ENCODE measurements around the gene SEPHS2.
"Not testable (repeated sequence)": the region's sequence is repeated elsewhere in the genome, so short reads cannot be mapped to it uniquely, and the experiment has no call there.

SEPHS2 gene

GRCh38 chr16:30461426-30461825 lies 15.8 kb upstream of the SEPHS2 start:
- not testable (repeated sequence) for DNase-seq

- no peak for DNase-seq
Measured at GRCh38 chr16:30459456-30459855, 13.8 kb upstream of the SEPHS2 start.

DNA sequence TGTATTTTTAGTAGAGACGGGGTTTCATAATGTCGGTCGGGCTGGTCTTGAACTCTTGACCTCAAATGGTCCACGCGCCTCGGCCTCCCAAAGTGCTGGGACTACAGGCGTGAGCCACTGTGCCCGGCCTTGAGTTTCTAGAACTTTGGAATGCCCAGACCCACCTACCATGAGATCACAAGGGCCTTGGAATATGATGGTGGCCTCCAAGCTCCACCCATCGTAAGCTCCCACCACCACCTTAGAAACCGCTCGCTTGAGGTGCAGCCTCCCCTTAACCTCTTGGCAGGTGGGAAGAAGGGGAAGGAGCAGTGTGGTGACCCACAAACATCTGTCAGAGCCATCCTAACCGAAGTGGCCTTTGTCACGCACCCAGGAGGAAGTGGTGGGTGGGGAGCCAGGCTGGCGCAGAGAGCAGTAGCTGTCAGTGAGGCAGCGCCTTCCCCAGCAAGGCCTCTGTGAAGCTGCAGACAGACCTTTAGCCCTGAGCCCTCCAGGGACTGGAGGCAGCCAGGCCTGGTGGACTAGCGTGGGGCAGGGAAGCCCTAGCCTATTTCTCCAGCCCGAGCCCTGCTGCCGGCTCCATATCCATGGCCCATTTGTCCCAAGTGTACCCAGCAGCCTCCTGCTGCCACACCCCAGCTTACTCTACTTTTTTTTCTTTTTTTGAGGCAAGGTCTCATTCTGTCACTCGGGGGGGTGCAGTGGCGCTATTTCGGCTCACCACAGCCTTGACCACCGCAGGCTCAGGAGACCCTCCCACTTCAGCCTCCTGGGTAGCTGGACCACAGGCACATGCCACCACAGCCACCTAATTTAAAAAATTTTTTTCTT lies 13.1 kb upstream of the SEPHS2 start:
- DNase-seq: peak; percentile 93

DNA sequence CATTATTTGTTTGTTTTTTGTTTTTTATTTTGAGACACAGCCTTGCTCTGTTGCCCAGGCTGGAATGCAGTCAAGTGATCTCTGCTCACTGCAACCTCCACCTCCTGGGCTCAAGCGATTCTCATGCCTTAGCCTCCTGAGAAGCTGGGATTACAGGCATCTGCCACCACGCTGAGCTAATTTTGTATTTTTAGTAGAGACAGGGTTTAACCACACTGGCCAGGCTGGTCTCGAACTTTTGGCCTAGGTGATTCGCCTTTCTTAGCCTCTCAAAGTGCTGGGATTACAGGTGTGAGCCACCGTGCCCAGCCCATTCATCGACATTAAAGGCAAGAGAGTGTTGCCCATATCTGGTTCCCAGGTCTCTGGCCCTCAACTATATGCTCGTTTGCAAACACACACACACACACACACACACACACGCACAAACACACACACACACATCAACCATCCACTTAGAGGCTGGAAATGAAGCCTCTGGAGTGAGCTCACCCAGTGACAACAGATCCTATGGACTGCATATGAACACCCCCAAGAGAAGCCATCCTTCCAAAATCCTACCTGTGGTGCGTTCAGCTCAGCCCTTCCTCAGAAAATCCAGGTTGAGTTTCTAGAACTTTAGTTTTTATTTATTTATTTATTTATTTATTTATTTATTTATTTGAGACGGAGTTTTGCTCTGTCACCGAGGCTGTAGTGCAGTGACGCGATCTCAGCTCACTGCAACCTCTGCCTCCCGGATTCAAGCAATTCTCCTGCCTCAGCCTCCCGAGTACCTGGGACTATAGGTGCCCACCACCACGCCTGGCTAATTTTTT lies 12.3 kb upstream of the SEPHS2 start:
- DNase-seq: no peak

DNA sequence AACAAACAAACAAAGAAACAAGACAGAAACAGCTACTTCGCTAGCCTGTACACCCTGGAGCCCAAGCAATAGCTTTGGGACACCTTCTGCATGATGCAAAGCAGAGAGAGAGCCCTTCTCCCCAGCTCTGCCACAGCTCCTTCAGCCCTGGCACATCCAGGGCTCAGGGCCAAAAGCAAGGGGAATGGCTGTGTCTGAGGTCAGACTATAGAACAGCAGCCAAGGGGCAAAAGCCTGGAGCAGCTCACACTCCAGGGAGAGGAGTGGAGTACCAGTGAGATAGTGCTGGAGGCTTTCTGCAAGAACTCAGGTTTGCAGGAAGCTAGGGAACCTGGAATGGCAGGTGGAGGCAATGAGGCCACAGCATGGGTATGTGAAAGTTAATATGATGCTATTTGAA lies 11.6 kb upstream of the SEPHS2 start:
- DNase-seq: no peak

- DNase-seq: no peak
Measured at GRCh38 chr16:30456302-30456701, 10.6 kb upstream of the SEPHS2 start.

DNA sequence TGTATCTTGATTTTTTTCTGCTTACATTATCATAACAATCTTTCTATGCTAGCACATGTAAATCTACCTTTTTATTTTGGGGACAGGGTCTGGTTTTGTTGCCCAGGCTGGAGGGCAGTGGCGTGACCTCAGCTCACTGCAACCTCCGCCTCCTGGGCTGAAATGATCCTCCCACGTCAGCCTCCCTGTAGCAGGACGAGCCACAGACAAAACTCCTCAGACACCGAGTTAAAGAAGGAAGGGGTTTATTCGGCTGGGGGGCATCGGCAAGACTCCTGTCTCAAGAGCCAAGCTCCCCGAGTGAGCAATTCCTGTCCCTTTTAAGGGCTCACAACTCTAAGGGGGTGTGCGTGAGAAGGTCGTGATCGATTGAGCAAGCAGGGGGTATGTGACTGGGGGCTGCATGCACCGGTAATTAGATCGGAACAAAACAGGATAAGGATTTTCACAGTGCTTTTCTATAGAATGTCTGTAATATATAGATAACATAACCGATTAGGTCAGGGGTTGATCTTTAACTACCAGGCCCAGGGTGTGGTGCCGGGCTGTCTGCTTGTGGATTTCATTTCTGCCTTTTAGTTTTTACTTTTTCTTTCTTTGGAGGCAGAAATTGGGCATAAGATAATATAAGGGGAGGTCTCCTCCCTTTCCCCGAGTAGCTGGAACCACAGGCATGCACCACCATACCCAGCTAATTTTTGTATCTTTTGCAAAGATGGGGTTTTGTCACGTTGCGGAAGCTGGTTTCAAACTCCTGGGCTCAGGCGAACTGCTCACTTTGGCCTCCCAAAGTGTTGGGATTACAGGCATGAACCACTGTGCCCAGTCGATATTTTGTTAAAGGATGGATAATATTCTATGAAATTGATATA lies 7.3 kb upstream of the SEPHS2 start:
- DNase-seq: not testable (repeated sequence)

- DNase-seq: no peak
Measured at GRCh38 chr16:30449116-30449435, 3.4 kb upstream of the SEPHS2 start.

- no peak for DNase-seq
Measured at GRCh38 chr16:30447512-30448226, 2.0 kb upstream of the SEPHS2 start.

GRCh38 chr16:30446203-30446595 lies 525 bp upstream of the SEPHS2 start:
- DNase-seq: no peak

DNA sequence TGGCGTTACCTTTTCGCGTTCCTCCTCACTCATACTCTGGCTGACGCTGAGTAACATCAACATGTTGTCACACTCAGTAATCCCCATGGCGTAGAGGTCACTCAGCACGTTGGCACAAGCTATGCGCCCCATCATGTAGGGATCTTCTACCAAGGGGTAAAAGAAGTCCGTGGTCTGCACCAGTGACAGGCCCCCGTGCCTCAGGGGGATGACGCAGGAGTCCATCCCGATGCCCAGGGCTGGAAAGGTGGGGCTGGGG lies 596 bp downstream of the SEPHS2 start:
- DNase-seq: no peak

DNA sequence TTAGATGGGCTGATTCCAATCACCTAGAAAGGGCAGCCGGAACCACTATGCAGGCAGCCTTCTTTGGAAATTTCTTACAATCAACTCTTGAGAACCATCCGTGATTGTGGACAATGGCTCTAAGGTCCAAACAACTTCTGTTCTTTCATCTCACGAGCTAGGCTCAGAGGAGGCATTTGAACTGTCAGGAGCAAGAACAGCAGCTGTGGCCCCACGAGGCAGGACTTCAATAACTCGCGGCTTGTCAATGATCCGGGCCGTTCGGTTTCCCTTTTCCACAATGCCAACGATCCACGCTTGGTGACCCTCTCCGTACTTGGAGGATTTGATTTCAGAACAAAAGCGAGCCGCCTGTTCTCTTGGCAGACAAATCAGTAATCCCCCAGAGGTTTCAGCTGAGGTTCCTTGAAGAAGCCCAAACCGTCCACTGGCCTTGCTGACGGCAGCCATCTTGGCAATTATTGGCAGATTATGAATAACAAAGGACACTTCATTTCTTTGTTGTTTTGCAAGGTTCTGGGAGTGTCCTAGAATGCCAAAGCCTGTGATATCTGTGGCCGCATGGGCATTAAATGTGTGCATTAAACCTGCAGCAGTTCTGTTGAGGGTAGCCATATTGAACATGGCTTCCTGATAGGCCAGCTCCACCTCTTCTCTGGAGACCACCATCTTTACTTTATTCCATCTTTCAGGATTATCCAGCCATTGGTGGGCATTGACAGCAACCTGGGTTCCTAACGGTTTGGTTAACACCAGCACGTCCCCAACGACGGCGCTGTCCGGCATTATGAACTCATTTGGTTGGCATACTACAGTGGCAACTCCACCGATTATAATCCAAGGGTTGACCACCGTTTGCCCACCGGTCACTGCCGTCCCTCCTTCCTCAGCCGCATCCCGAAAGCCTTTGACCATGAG lies 1.2 kb downstream of the SEPHS2 start:
- DNase-seq: no peak

DNA sequence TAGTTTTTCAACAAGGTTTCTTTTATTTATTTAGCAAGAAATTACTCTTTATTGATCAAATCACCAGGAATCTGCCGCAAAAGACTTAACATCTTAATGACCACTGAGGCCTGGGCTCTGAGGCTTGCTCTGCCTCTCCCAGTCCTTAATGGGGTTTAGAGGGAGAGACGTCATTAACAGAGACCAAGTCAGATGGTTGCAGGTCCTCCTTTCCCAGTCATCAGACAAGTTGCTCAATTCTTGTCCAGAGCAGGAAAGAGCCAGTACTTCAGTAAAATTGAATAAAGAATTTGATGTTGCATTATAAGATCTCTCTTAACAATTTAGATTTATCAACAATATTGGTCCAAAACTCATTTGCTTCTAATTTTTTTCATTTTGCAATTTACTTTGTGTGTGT lies 2.0 kb downstream of the SEPHS2 start:
- no peak for DNase-seq

DNA sequence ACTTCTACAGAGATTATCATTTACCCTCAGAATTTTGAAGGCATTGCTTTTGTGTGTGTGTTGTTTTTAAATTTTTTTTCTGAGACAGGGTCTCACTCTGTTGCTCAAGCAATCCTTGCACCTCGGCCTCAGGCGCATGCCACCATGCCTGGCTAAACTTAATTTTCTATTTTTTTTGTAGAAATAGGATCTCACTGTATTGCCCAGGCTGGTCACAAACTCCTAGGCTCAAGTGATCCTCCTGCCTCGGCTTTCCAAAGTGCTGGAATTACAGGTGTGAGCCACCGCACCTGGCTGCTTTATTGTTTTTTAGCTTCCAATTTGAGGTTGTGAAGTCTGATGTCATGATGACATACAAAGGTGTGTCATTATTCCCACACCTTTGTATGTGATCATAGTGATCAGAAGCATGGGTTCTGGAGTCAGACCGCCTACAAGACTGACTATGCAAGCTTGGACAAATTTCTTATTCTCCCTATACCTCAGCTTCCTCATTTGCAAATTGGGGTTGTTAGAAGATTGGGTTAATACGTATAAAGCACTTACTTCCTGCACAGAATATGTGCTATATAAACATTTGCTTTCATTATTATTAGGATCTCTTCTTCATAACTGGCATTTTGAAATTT lies 5.8 kb downstream of the SEPHS2 start:
- DNase-seq: no peak

DNA sequence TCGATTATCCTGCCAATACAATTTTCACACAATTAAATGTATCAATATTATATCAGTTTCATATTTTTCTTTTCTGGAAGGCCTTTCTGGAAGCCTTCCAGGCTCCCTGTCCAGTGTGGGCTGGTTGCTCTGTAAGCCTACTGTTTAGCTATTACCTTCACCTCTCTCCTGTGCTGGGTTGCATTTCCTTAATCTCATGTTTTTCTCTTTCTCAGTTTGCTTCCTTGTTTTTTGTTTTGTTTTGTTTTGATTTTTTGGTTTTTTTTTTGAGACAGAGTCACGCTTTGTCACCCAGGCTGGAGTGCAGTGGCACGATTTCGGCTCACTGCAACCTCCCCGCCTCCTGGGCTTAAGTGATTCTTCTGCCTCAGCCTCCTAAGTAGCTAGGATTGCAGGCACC lies 6.8 kb downstream of the SEPHS2 start:
- DNase-seq: no peak

DNA sequence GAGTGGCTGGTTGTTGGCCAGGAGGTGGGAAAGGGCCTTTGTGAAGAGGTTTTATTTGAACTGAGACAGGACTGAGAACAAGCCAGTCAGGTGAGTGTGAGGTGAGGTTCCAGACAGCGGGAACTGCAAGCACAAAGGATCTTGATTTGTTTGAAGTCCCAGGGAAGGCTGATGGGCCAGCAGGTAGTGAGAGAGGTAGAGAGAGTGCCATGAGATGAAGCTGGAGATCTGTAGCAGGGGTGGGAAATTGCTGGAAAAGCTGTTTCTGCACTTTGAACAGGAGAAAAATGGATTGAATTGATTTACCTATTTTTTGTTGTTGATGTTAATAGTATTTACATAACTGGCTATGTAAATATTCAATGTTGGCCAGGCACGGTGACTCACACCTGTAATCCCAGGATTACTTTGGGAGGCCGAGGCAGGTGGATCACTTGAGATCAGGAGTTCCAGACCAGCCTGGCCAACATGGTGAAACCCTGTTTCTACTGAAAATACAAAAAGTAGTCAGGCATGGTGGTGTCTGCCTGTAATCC lies 8.1 kb downstream of the SEPHS2 start:
- no peak for DNase-seq

- DNase-seq: peak; percentile 69
Measured at GRCh38 chr16:30434852-30435251, 10.8 kb downstream of the SEPHS2 start.

GRCh38 chr16:30430428-30430970 lies 15.2 kb downstream of the SEPHS2 start:
- DNase-seq: peak; percentile 36

GRCh38 chr16:30429678-30430427 lies 15.8 kb downstream of the SEPHS2 start, which contains the start of gene DCTPP1:
Gene DCTPP1 (minus strand): TSS chr16:30430030. CDS start chr16:30429980, 50 bp downstream.
- DNase-seq: peak; percentile 97

DNA sequence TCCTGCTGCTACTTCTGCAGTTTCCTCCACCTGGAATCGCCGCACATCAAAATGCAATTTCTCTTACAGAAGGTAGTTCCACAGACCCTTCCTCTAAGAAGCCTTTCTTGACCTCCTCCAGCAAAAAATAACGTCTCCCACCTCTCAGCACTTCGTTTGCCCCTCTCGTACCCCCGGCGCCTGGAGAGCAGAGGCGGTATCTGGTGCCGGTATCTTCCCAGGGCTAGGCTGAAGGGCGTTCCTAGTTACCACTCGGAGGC lies 16.3 kb downstream of the SEPHS2 start:
- no peak for DNase-seq

Data from stimulated activated naive CD4-positive, alpha-beta T cell treated with Interleukin-2 at 50 U/mL for 16 hours (primary cell).